Neural cell (in vitro differentiated cells): ENCODE results near the gene CLCNKA. TPM values are rescaled to one million over a fixed set of nuclear protein-coding genes. Genes with fewer than 3 reads are reported as not detected.

ENCODE experiments used
- H2AFZ ChIP-seq: fragments of 200-600, 300-800 bp; sonication (generic), shearing (Covaris generic); 2 replicates; pipeline ENCODE4 v1.6.0; 2014; ENCODE audit warnings: low read depth, mild to moderate bottlenecking, antibody characterized with exemption, low read length, moderate library complexity
- H3F3A ChIP-seq: fragments of 200-600 bp; shearing (Covaris generic); 2 replicates; pipeline ENCODE4 v1.6.1; 2016; ENCODE audit warnings: mild to moderate bottlenecking, moderate library complexity, mixed read lengths, antibody characterized with exemption, low read length; ENCODE audit not compliant: insufficient read depth, poor library complexity, severe bottlenecking
- H3K27ac ChIP-seq: fragments of 200-600, 300-800 bp; sonication (generic), shearing (Covaris generic); 2 replicates; pipeline ENCODE4 v1.5.1; 2014; ENCODE audit warnings: mild to moderate bottlenecking, low read length, moderate library complexity
- H3K27me3 ChIP-seq: fragments of 300-800, 200-600 bp; sonication (generic), shearing (Covaris generic); 2 replicates; pipeline ENCODE4 v1.6.0; 2014; ENCODE audit warnings: mild to moderate bottlenecking, low read depth, low read length, moderate library complexity; ENCODE audit not compliant: insufficient read depth
- H3K36me3 ChIP-seq: fragments of 300-800, 200-600 bp; sonication (generic), shearing (Covaris generic); 2 replicates; pipeline ENCODE4 v1.5.1; 2014; ENCODE audit warnings: mild to moderate bottlenecking, antibody characterized with exemption, low read length, moderate library complexity; ENCODE audit not compliant: insufficient read depth
- H3K4me2 ChIP-seq: fragments of 300-800, 200-600 bp; sonication (generic), shearing (Covaris generic); 2 replicates; pipeline ENCODE4 v1.6.0; 2014; ENCODE audit warnings: mild to moderate bottlenecking, low read length
- H3K4me3 ChIP-seq: fragments of 300-800, 200-600 bp; sonication (generic), shearing (Covaris generic); 2 replicates; pipeline ENCODE4 v1.5.1; 2014; ENCODE audit warnings: mild to moderate bottlenecking, low read length, moderate library complexity
- H3K79me2 ChIP-seq: fragments of 200-600 bp; shearing (Covaris generic); replicated peaks from 2 replicates; pipeline ENCODE4 v1.6.0; 2014; ENCODE audit warnings: mild to moderate bottlenecking, low read length, moderate library complexity; ENCODE audit not compliant: insufficient read depth
- H3K9ac ChIP-seq: fragments of 300-800, 200-600 bp; sonication (generic), shearing (Covaris generic); 2 replicates; pipeline ENCODE4 v1.6.1; 2016; ENCODE audit warnings: mild to moderate bottlenecking, low read length, mixed read lengths
- H3K9me2 ChIP-seq: fragments of 200-600 bp; shearing (Covaris generic); 2 replicates; pipeline ENCODE4 v1.6.1; 2016; ENCODE audit warnings: mild to moderate bottlenecking, low read length, mixed read lengths; ENCODE audit not compliant: insufficient read depth
- H3K9me3 ChIP-seq: fragments of 200-600, 300-800 bp; sonication (generic), shearing (Covaris generic); 2 replicates; pipeline ENCODE4 v1.6.1; 2016; ENCODE audit warnings: mild to moderate bottlenecking, mixed run types, low read length, moderate library complexity, mixed read lengths
- H4K20me1 ChIP-seq: fragments of 200-600 bp; shearing (Covaris generic); 2 replicates; pipeline ENCODE4 v1.6.1; 2016; ENCODE audit warnings: mild to moderate bottlenecking, mixed run types; ENCODE audit not compliant: insufficient read depth
- EP300 ChIP-seq: fragments of 450-650 bp; conservative IDR thresholded peaks from 2 replicates; pipeline ENCODE4 v1.6.1; 2014; ENCODE audit warnings: antibody characterized with exemption, mild to moderate bottlenecking, moderate library complexity; ENCODE audit not compliant: poor library complexity, severe bottlenecking
- EZH2 ChIP-seq: fragments of 200-600, 300-800 bp; shearing (Covaris generic), sonication (generic); IDR thresholded peaks from 2 replicates; pipeline ENCODE4 v1.6.1; 2014; ENCODE audit warnings: antibody characterized with exemption, low read length, borderline replicate concordance, mild to moderate bottlenecking; ENCODE audit not compliant: insufficient read depth, poor library complexity, severe bottlenecking
- MXI1 ChIP-seq: fragments of 450-650 bp; conservative IDR thresholded peaks from 2 replicates; pipeline ENCODE4 v1.6.1; 2014; ENCODE audit warnings: antibody characterized with exemption, mild to moderate bottlenecking; ENCODE audit not compliant: poor library complexity, severe bottlenecking
- POLR2AphosphoS5 ChIP-seq: IDR thresholded peaks from 2 replicates; pipeline ENCODE4 v1.6.1; 2012
- RAD21 ChIP-seq: fragments of 450-650 bp; conservative IDR thresholded peaks from 2 replicates; pipeline ENCODE4 v1.6.1; 2014; ENCODE audit warnings: antibody characterized with exemption, mild to moderate bottlenecking, moderate library complexity
- SMC3 ChIP-seq: fragments of 450-650 bp; conservative IDR thresholded peaks from 2 replicates; pipeline ENCODE4 v1.6.1; 2014; ENCODE audit warnings: antibody characterized with exemption, mild to moderate bottlenecking, moderate library complexity; ENCODE audit not compliant: poor library complexity
- TAF1 ChIP-seq: IDR thresholded peaks from 2 replicates; pipeline ENCODE4 v1.6.1; 2012; ENCODE audit warnings: low read depth
- polyA plus RNA-seq: library from polyadenylated mRNA; depleted of rRNA; stranded (reverse); fragments of >200 nt; gene quantifications from 2 replicates; pipeline ENCODE4 v1.2.3, GENCODE V29; 2014
- TF ChIP-seq, protein P1 (sequence below): IDR thresholded peaks from 2 replicates; pipeline ENCODE4 v1.6.1; 2012; ENCODE audit warnings: borderline replicate concordance
- TF ChIP-seq, protein P2 (sequence below): fragments of 450-650 bp; IDR thresholded peaks from 2 replicates; pipeline ENCODE4 v1.5.1; 2014; ENCODE audit warnings: antibody characterized with exemption, mild to moderate bottlenecking, moderate library complexity; ENCODE audit not compliant: poor library complexity, severe bottlenecking

Gene CLCNKA
- polyA plus RNA-seq, 1 donor from 2014 or later = not detected

DNA sequence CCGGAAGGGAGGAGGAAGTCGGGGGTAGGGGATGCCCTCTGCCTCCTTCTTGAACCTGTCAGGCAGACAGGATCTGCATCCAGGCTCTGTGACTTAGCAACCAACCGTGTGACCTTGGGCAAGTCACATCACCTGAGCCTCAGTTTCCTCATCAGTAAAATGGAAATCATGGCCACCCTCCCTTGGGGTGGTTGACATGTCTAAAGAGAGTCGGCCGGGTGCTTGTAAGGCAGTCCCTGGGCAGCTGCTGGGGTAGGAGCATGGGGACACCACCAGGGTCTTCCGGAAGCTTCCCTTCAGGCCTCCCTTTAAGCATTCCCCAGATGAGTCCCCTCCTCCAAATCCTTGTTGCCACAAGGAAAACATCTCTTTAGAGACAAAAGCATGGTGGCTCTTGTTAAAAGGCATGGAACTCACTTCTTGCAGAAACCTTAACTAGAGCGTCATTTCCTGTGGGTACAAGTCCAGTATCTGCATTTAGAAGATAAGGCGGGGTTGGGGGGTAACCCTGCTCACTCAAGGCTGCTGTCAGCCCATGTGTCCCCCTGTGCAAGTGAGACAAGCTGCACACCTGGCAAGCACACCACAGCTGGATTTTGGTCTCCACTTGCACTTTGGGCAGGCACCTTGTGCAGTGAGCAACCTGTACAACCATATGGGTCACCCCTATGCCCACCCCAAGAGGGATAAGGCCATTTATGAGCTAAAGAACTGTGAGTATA lies 32.1 kb downstream of the CLCNKA start:
- Histone ChIP-seq H3K79me2 (no peaks in the 10 kb centered on the region), H3K4me2 (no peak overlapping the region), H3F3A (no peaks in the 10 kb centered on the region), H3K9me3 (no peaks in the 10 kb centered on the region), H3K27ac (no peak overlapping the region), H3K4me3 (no peak overlapping the region), H3K9ac (no peak overlapping the region), H2AFZ (no peak overlapping the region), H4K20me1 (no peaks in the 10 kb centered on the region), H3K27me3 (no peaks in the 10 kb centered on the region), H3K36me3 (no peaks in the 10 kb centered on the region), H3K9me2 (no peaks in the 10 kb centered on the region)
- TF ChIP-seq MXI1 (no peak), EZH2 (no peak)

DNA sequence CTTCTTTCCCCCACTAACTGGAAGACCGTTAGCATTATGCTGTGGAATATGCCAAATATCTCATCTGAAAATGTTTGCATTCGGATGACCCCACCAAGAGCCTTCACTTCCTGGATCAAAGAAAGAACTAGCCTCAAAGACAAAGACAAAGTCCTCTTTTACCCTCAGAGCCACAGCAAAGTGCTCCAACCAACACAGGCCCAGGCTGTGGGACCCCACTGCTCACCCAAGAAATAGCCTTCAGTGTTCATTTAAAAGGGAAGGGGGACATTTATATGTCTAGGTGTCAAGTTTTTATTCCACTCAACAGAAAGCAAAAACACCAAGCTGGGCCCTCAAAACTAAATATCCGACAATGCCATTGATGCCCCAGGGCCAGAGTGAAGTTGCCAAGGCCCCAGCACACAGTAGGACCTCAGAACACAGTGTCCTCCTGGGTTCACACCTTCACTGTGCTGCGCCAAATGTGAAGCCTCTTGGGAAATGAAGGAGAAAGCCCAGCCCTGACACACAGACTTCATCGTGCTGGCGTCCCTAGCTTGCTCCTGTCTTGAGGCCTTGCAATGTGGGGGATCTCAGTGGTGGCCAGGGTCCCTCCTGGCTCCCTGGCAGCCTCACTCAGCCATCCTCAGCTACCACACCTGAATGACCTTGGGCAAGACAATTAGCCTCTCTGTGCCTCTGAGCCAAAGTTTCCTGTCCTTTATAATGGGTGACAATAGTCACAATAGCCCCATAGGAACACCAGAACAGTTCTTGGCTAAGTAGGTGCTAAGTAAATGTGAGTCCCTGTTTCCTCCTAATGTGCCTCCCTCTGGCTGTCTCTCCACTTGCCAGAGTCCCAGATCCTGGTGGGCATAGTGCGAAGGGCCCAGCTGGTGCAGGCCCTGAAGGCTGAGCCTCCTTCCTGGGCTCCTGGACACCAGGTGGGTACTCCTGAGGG lies 33.0 kb downstream of the CLCNKA start:
- Histone ChIP-seq H3K79me2 (no peaks in the 10 kb centered on the region), H3F3A (no peaks in the 10 kb centered on the region), H3K4me2 (no peak overlapping the region), H3K9ac (no peak overlapping the region), H2AFZ (no peak overlapping the region), H3K4me3 (no peak overlapping the region), H3K9me3 (no peaks in the 10 kb centered on the region), H3K9me2 (no peaks in the 10 kb centered on the region), H3K36me3 (no peaks in the 10 kb centered on the region), H3K27me3 (no peaks in the 10 kb centered on the region), H3K27ac (no peak overlapping the region), H4K20me1 (no peaks in the 10 kb centered on the region)
- TF ChIP-seq, protein P1, sequence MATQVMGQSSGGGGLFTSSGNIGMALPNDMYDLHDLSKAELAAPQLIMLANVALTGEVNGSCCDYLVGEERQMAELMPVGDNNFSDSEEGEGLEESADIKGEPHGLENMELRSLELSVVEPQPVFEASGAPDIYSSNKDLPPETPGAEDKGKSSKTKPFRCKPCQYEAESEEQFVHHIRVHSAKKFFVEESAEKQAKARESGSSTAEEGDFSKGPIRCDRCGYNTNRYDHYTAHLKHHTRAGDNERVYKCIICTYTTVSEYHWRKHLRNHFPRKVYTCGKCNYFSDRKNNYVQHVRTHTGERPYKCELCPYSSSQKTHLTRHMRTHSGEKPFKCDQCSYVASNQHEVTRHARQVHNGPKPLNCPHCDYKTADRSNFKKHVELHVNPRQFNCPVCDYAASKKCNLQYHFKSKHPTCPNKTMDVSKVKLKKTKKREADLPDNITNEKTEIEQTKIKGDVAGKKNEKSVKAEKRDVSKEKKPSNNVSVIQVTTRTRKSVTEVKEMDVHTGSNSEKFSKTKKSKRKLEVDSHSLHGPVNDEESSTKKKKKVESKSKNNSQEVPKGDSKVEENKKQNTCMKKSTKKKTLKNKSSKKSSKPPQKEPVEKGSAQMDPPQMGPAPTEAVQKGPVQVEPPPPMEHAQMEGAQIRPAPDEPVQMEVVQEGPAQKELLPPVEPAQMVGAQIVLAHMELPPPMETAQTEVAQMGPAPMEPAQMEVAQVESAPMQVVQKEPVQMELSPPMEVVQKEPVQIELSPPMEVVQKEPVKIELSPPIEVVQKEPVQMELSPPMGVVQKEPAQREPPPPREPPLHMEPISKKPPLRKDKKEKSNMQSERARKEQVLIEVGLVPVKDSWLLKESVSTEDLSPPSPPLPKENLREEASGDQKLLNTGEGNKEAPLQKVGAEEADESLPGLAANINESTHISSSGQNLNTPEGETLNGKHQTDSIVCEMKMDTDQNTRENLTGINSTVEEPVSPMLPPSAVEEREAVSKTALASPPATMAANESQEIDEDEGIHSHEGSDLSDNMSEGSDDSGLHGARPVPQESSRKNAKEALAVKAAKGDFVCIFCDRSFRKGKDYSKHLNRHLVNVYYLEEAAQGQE = no peak
- TF ChIP-seq, protein P2, sequence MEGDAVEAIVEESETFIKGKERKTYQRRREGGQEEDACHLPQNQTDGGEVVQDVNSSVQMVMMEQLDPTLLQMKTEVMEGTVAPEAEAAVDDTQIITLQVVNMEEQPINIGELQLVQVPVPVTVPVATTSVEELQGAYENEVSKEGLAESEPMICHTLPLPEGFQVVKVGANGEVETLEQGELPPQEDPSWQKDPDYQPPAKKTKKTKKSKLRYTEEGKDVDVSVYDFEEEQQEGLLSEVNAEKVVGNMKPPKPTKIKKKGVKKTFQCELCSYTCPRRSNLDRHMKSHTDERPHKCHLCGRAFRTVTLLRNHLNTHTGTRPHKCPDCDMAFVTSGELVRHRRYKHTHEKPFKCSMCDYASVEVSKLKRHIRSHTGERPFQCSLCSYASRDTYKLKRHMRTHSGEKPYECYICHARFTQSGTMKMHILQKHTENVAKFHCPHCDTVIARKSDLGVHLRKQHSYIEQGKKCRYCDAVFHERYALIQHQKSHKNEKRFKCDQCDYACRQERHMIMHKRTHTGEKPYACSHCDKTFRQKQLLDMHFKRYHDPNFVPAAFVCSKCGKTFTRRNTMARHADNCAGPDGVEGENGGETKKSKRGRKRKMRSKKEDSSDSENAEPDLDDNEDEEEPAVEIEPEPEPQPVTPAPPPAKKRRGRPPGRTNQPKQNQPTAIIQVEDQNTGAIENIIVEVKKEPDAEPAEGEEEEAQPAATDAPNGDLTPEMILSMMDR = no peak
- no peak for TF ChIP-seq RAD21
- TF ChIP-seq EZH2 = no peak
- TF ChIP-seq MXI1 = no peak
- no peak for TF ChIP-seq SMC3
- TF ChIP-seq EP300 = no peak
- TF ChIP-seq POLR2AphosphoS5 = no peak
- TF ChIP-seq TAF1 = no peak
